ENCODE measurements around the gene NEMP1. TPM values are rescaled to one million over a fixed set of nuclear protein-coding genes. Genes with fewer than 3 reads are reported as not detected.
"Not testable (repeated sequence)": the region's sequence is repeated elsewhere in the genome, so short reads cannot be mapped to it uniquely, and the experiment has no call there.

The NEMP1 gene
- total RNA-seq, 2 donors from 2014 or later, result 2.3 to 5.2 TPM

- no peak overlapping the region for H3K27ac ChIP-seq
Observed at GRCh38 chr12:57055824-57056223, 22.8 kb downstream of the NEMP1 start.

GRCh38 chr12:57053901-57054300, 24.7 kb downstream of the NEMP1 start:
- ATAC-seq; H3K4me3 ChIP-seq; H3K36me3 ChIP-seq (replicated peaks in 1 of 2; ENCODE audit: insufficient read depth in 1 of 2, low read depth in 2 of 2); H3K4me1 ChIP-seq; DNase-seq; intact Hi-C loops (cut with DNase I); H3K9me3 ChIP-seq; H3K27me3 ChIP-seq; H3K27ac ChIP-seq: not testable (repeated sequence)
- 97 to 98% methylated on average over 4 of the region's 4 CpGs for WGBS, 2 donors

More at GRCh38 chr12:57055824-57056223, 22.8 kb downstream of the NEMP1 start:
- intact Hi-C loops (cut with DNase I), result no loop called here
- Histone ChIP-seq H3K4me3 (no peak overlapping the region), H3K9me3 (no peaks in the 10 kb centered on the region), H3K36me3 (replicated peaks in 1 of 2; ENCODE audit: insufficient read depth in 1 of 2, low read depth in 2 of 2) (no peaks in the 10 kb centered on the region), H3K27me3 (no peaks in the 10 kb centered on the region), H3K4me1 (no peaks in the 10 kb centered on the region)
- DNase-seq (no peak), ATAC-seq (no peak)
- WGBS, 2 donors, result 47 to 51% methylated on average over 3 of the region's 3 CpGs
- TF ChIP-seq CTCF (IDR thresholded peaks at IDR 0.05) (no peak), POLR2A (IDR thresholded peaks at IDR 0.05) (no peak)

GRCh38 chr12:57053146-57053545, 25.4 kb downstream of the NEMP1 start:
- H3K27me3 ChIP-seq; intact Hi-C loops (cut with DNase I); DNase-seq; H3K4me1 ChIP-seq; H3K9me3 ChIP-seq; ATAC-seq; H3K36me3 ChIP-seq (replicated peaks in 1 of 2; ENCODE audit: insufficient read depth in 1 of 2, low read depth in 2 of 2); H3K4me3 ChIP-seq; H3K27ac ChIP-seq: not testable (repeated sequence)
- WGBS, 2 donors, result 100% methylated on average over 4 of the region's 4 CpGs

- Histone ChIP-seq H3K4me1 (no peaks in the 10 kb centered on the region), H3K9me3 (no peaks in the 10 kb centered on the region), H3K27me3 (no peaks in the 10 kb centered on the region), H3K27ac (no peak overlapping the region), H3K36me3 (replicated peaks in 1 of 2; ENCODE audit: insufficient read depth in 1 of 2, low read depth in 2 of 2) (no peaks in the 10 kb centered on the region), H3K4me3 (no peak overlapping the region)
- intact Hi-C loops (cut with DNase I), result no loop called here
- no peak for DNase-seq
- 80 to 84% methylated on average over 1 of the region's 1 CpG for WGBS, 2 donors
- TF ChIP-seq CTCF (IDR thresholded peaks at IDR 0.05), result no peak
- no peak for TF ChIP-seq POLR2A (IDR thresholded peaks at IDR 0.05)
- no peak for ATAC-seq
Observed at GRCh38 chr12:57051011-57051410, 27.6 kb downstream of the NEMP1 start.

- ATAC-seq, result no peak
- H3K27ac ChIP-seq, result no peak within 1 kb of the TSS
Observed at GRCh38 chr12:57049890-57050289, 28.7 kb downstream of the NEMP1 start, which contains the start of gene MYO1A. Gene MYO1A (minus strand): TSS chr12:57050129. CDS start chr12:57048323, 1,806 bp downstream.

More at GRCh38 chr12:57049890-57050289, 28.7 kb downstream of the NEMP1 start, which contains the start of gene MYO1A:
- no peak for DNase-seq
- TF ChIP-seq CTCF (IDR thresholded peaks at IDR 0.05) (no peak), POLR2A (IDR thresholded peaks at IDR 0.05) (no peak)
- Histone ChIP-seq H3K4me3 (no peak within 1 kb of the TSS), H3K27me3 (no peaks in the 10 kb centered on the region), H3K4me1 (no peaks in the 10 kb centered on the region), H3K9me3 (no peaks in the 10 kb centered on the region), H3K36me3 (replicated peaks in 1 of 2; ENCODE audit: insufficient read depth in 1 of 2, low read depth in 2 of 2) (no peaks in the 10 kb centered on the region)
- intact Hi-C loops (cut with DNase I), result no loop called here
- WGBS, 2 donors, result 46 to 50% methylated on average over 2 of the region's 2 CpGs
